ENCODE results near the gene ARAP3.
A peak's percentile ranks its signal among the peaks of the same experiment; 100 is the strongest.

The ARAP3 gene

DNA sequence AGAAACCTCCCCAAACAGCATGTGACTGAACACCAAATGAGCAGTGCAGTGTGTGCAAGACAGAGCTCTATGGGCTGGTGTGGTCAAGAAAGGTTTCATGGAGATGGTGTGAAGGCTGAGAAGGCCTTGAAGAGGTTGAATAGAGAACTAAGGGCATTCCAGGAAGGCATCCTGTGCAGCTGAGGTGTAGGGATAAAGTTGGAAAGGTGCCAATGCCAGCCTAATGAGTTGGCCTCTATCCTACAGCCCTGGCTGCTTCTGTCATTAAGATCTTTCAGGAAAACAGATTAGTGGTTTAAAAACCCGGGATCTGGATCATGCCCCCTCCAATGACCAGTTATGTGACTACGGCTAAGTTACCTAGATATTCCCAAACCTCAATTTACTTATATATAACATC is 49.4 kb downstream of the ARAP3 start:
- TF ChIP-seq, protein P1, sequence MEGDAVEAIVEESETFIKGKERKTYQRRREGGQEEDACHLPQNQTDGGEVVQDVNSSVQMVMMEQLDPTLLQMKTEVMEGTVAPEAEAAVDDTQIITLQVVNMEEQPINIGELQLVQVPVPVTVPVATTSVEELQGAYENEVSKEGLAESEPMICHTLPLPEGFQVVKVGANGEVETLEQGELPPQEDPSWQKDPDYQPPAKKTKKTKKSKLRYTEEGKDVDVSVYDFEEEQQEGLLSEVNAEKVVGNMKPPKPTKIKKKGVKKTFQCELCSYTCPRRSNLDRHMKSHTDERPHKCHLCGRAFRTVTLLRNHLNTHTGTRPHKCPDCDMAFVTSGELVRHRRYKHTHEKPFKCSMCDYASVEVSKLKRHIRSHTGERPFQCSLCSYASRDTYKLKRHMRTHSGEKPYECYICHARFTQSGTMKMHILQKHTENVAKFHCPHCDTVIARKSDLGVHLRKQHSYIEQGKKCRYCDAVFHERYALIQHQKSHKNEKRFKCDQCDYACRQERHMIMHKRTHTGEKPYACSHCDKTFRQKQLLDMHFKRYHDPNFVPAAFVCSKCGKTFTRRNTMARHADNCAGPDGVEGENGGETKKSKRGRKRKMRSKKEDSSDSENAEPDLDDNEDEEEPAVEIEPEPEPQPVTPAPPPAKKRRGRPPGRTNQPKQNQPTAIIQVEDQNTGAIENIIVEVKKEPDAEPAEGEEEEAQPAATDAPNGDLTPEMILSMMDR (conservative IDR thresholded peaks at IDR 0.05; ENCODE audit: low read depth, low read length): no peak
- H3K4me3 ChIP-seq (ENCODE audit: low read length): no peak overlapping the region
- DNase-seq (ENCODE audit: low read depth): no peak

DNA sequence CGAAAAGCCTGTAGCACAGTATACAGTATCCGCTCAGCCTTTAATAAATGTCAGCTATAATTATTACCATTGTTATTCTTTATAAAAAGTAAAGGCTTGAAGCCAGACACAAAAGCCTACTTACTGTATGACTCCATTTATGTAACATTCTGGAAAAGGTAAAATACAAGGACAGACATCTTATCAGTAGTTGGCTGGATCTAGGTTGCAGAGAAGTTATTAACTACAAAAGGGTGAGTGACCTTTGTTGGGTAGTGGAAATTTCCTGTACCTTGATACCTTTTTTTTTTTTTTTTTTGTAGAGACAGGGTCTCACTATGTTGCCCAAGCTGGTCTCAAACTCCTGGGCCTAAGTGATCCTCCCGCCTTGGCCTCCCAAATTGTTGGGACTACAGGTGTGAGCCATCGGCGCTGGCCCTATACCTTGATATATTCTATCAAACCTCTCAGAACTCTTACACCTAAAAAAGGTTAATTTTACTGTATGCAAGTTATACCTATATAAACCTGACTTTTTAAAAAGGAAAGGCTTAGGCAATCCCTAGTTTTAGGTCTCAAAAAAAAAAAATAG is 51.4 kb downstream of the ARAP3 start:
- no peak for DNase-seq (ENCODE audit: low read depth)
- TF ChIP-seq, protein P1 (conservative IDR thresholded peaks at IDR 0.05; ENCODE audit: low read depth, low read length): no peak
- no peak overlapping the region for H3K4me3 ChIP-seq (ENCODE audit: low read length)

DNA sequence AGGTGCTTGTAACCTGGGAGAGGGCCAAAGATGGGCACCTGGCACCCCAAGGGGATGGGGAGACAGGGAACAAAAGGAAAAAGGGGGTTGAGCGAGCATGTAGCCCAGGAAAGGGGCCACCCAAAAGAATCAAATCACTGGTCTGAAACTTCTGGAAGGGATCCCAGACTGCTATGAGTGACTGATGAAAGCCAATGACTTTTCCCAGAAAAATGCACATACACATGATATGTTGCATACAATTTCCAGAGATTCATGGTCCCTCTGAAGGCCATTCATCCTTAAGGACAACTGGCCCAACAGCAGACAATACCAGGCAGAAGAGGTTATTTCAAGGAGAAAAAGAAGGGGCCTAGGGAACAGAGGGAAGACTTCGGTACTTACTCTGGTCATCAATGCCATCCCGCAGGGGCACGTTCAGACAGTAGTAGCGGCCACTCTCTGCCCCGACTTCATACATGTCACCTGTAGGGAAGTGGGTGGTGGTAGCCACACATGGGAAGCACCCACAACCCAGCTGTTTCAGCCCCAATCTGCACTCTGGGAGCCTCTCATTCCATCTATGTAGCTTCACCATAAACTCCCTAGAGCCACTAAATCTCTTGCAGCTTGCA is 53.7 kb downstream of the ARAP3 start:
- H3K4me3 ChIP-seq (ENCODE audit: low read length): no peak overlapping the region
- no peak for DNase-seq (ENCODE audit: low read depth)
- TF ChIP-seq, protein P1 (conservative IDR thresholded peaks at IDR 0.05; ENCODE audit: low read depth, low read length): no peak

DNA sequence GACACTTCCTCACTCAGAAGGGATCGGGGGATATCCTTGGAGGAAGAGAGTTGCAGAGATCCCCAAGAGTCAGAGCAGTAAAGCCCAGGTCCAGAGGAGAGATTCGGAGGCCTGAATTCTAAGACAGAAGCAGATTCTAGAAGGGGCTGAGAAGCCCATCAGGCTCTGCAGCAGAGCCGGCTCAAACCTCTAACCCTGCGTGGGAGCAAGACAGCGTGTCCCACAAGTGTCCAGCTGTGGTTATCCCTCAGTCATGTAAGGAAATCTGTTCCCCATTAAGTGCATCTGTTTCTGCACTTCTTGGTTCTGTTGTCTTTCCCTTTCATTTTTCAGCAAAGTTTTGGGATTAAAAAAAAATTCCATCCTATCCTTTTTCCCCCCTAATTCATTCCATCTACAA is 58.4 kb downstream of the ARAP3 start:
- TF ChIP-seq, protein P1 (conservative IDR thresholded peaks at IDR 0.05; ENCODE audit: low read depth, low read length): no peak
- no peak overlapping the region for H3K4me3 ChIP-seq (ENCODE audit: low read length)
- no peak for DNase-seq (ENCODE audit: low read depth)

DNA sequence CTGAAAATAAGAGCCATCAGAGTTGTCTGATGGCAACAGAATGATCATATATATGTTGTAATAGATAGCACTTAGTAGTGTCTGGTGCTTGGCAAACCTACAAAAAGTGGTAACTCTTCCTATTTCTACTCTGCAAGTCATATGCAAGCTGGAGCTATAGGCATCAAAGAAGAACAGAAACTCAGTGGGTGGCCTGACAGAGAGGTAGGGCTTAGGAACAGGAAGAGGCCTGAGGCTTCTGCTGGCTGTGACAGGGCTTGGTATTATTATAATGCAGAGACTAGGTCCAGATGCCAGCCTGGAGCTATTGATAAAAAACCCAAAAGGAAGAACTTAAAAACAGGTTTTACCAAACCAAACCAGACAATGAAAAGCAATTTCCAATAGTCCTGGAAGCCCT is 58.8 kb downstream of the ARAP3 start:
- H3K4me3 ChIP-seq (ENCODE audit: low read length): no peak overlapping the region
- TF ChIP-seq, protein P1 (conservative IDR thresholded peaks at IDR 0.05; ENCODE audit: low read depth, low read length): no peak
- no peak for DNase-seq (ENCODE audit: low read depth)

DNA sequence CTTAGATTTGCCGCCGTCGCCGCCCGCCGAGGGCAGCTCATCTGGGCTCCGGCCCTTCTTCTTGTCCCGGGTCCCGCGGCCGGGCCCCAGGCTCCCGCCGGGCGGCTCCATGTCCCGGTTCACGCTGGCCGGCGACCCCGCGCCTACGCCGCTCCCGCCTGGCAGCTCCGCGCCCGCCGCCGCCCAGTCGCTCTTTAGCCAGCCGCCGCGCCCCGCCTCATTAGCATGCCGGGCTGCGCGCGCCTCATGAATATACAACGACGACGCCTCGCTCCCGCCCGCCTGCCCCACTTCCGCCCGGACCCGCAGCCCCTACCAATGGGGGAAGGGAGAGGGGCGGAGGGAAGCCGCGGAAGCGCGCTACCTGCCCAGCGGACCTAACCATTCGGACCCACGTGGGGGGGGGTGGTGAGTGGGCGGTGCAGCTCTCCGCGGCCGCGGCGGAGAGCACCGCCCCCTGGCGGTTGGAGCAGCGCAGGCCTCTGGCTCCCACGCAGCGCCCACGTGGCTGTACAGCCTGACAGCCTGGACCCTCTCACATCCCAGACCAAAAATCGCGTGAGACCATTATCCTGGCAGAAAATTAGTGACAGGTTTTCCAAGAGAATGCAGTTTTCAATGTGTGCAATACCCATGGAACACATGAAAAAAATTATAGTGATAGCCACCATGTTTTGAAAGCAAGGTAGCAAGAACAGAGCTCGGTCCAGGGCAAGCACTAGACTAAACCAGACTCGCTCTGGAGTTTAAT is 63.1 kb downstream of the ARAP3 start, which contains the start of gene DIAPH1:
Gene DIAPH1, minus strand, starts transcription at position 197 of the 751 bp plus-strand sequence. Its CDS starts 86 bp downstream, at position 111.
- DNase-seq (ENCODE audit: low read depth): peak; percentile 86
- peak within 1 kb of the TSS; percentile 79 for H3K4me3 ChIP-seq (ENCODE audit: low read length)
- TF ChIP-seq, protein P1 (conservative IDR thresholded peaks at IDR 0.05; ENCODE audit: low read depth, low read length): peak; percentile 97
